Endometrial microvascular endothelial cells (primary cell): ENCODE data around the gene SMC6. TPM values are rescaled to one million over a fixed set of nuclear protein-coding genes. Genes with fewer than 3 reads are reported as not detected.

Experiments used
- in situ Hi-C: cut with HindIII; loops from 2 replicates; pipeline ENCODE4 v1.10.0; 2017; ENCODE audit warnings: low sequenced_read_pairs, low pct_unique_long_range_greater_than_20kb; ENCODE audit errors: inconsistent ontology term
- total RNA-seq: library from RNA; depleted of rRNA; stranded (reverse); fragments of >200 nt; gene quantifications from one replicate; pipeline ENCODE4 v1.2.3, GENCODE V29; 2015; ENCODE audit errors: inconsistent ontology term

The SMC6 gene
- total RNA-seq, 1 donor from 2014 or later, result 17.2 TPM

DNA sequence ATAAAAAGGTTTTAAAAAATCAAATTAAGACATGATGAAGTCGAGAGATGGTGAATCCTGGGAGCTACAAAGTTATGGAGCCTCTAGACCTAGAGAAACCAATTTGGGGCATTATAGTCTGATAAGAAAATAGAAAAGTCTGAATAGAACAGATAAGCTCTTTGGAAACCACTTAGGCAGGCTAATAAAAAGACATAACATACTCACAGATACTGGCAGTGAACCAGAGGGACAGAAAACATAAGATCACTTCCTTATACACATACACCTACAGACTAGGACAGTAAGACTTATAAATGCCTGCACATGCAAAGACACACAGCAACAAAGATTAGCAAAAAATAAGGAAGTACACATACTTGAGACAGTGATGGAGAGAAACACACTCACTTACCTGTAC is 20.0 kb downstream of the SMC6 start:
- in situ Hi-C loops, result no loop called here

DNA sequence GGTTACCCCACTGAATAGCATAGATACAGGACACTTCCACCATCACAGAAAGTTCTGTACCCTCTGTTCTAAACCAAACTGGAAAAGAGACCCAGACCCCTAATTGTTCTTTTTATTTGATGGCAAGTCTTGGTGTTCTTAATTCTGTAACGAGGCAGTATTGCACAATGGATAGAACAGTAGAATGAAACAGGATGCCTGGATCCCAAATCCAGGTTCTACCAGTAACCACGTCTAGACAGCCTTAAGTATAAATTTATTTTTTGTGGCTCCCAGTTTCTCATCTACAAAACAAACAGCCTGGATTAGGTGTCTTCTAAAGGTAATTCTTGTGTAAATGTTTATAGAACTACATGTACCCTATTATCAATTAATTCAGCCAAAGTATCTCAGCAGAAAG is 23.7 kb downstream of the SMC6 start:
- in situ Hi-C loops, result no loop called here

DNA sequence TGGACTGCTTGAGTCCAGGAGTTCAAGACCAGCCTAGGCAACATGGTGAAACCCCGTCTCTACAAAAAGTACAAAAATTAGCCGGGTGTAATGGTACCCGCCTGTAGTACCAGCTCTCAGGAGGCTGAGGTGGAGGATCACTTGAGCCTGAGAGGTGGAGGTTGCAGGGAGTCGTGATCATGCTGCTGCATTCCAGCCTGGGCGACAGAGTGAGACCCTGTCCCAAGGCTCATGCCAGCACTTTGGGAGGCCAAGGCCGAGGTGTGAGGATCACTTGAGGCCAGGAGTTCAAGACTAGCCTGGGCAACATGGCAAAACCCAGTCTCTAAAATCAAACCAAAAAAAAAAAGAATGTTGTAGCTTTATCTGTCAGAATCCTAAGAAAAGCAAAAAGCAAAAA is 25.4 kb downstream of the SMC6 start:
- in situ Hi-C loops, result no loop called here

DNA sequence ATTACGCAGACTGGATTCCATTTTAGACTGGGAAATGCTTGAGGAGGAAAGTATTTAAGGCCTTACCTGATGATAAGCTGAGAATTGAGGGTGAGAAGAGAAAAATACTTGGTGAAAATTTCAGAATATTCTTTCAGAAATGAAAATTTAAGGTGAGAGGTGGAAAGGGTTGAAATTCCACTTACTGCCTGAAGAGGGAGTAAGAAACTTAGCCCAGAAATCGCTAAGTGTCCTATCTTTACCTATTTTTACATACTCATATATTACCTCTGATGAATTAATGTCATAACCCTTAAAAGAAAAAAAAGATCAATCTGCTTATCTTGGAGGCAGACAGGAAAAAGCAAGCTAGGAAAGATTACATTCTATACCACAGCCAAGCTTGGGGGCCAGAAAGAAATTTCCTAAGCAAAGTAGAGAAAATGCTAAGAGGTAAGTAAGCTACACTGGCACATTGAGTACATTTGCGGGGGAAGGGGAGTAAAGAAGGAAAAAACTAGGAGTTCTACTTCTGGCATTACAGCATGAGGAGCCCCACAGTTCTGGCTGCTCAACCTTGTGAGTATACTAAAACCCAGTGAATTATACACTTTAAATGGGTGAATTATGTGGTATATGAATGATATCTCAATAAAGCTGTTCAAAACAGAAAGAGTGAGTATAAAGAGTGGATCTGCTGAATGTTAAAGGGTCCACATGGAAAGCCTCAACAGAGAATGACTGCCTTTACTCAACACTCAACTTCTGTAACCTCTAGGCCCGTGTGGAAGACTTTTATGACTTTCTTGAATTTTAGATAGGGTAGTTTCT is 33.8 kb downstream of the SMC6 start:
- in situ Hi-C loops, result no loop called here

DNA sequence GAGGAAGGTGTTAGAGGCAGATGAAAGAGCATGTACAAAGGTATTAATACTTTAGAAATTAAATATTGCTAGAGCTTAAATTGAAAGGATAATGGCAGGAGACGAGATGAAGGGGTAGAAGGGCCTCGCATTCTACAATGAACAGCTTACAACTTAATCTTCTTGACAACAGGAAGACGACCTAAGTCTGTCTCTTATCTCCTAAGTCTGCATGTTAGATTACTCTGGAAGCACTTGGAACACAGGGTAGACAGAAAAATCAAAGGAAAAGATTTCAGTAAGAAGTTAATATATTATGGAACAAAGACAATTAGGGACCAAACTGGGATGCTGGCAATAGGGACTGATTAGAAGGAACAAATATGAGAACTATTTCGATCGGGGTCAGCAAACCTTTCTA is 34.9 kb downstream of the SMC6 start:
- in situ Hi-C loops, result no loop called here

DNA sequence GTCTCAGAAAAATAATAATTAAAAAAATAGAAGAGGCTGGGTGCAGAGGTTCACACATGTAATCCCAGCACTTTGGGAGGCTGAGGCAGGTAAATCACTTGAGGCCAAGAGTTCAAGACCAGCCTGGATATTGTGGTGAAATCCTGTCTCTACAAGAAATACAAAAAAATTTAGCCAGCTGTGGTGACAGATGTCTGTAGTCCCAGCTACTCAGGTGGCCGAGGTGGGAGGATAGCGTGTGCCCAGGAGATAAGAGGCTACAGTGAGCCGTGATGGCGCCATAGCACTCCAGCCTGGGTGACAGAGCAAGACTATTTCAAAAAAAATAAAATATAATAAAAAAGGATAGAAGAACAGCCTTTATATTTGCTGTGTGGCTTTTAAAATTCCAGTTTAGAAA is 35.9 kb downstream of the SMC6 start:
- in situ Hi-C loops, result no loop called here

DNA sequence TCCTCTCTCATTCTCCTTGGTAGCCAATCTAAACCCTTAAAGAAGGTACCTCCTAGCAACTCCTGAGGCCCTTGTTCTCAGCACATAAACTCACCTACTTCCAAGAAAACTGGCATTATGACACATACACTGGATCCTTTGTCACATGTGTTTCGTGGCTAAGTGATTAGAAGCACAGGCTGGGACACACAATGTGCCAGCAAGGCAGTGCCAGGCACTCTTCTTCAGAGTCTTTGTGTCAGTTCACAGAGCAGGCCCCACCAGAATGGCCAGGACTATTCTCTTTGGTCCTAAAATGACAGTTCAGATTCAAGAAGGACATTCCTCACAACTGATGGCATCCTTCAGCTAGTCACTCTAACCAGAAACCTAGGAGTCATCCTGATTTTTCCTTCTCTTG is 40.3 kb downstream of the SMC6 start:
- in situ Hi-C loops, result no loop called here

DNA sequence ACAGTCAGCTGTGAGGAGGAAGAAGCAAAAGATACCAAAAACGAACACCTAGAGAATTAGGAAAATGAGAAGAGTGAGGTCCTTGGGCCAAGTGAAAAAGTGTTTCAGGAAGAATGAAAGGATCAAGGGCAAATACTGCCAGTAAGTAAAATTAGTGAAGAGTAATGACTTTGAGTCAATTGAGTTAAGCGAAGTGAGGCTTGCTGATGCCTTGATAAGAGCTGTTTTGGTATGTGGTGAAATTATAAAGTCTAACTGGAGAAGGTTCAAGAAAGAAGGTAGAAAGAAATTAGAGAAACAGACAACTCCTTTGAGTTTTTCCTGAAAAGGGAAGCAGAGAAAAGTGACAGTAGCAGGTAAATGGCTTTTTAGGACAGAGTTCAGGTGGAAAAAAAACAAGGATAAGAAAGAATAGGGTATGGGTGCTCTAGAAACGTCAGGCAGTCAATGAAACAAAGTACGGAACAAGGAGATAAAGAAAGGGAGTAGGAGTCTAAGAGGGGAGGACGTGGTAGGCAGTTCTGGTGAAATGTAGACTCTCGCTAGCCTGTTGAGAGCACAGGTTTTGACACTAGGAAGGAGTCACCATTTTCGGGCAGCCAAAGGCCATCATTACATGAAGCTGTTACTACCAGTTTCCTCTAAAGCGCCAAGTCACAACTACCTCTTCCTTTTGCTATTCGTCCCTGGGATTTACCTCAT is 42.9 kb downstream of the SMC6 start:
- in situ Hi-C loops, result no loop called here

DNA sequence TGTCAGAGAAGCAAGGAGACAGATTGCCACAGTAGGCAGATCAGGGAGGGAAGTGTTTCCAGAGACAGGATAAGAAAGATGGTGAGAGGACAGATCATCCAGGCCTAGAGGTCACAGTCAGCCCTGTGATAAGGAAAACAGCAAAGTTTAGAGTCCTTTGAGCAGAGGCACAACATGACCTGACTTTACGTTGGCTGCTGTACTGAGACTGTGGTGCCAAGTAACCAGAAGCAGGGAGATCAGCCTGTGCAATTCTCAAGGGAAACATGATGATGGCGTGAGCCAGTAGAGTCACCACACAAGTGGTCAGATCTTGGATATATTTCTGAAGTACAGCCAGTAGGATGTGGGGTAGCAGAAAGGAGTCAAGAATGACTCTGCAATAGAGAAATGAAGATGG is 43.7 kb downstream of the SMC6 start:
- in situ Hi-C loops, result no loop called here

DNA sequence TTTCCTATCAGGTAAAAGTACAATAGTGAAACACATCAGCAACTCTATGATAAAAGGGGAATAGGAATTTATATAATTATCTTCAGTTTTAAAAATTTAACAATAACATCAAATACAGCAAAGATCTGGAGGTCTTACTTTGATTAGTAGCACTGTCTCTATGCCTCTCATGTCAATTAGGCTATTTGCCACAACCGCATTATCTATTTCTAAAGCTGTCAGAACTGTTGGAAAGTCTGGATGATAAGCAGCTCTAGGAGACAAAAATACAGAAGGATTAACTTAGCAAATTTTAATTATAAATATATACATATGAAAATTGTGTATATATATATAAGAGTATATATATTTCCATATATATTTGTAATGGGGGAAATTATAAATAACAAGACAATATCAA is 45.1 kb downstream of the SMC6 start:
- in situ Hi-C loops, result no loop called here

DNA sequence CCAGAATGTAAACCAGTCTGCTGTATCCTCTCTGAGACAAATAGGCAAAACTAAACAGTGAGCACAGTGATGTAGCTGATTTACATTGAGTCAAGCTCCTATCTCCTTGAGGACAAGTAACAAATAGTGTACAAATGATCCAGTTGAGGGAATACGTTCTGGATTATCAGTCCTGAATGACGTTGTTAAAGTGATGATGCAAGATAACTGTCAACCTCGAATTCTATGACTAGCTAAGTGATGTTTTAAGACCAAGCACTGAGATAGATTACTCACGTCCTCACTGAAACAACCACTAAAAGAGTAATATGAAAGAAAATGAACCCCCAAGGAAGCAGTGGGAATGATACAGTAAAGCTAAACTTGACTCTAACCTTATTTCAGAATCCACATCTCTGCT is 46.8 kb downstream of the SMC6 start:
- in situ Hi-C loops, result no loop called here

DNA sequence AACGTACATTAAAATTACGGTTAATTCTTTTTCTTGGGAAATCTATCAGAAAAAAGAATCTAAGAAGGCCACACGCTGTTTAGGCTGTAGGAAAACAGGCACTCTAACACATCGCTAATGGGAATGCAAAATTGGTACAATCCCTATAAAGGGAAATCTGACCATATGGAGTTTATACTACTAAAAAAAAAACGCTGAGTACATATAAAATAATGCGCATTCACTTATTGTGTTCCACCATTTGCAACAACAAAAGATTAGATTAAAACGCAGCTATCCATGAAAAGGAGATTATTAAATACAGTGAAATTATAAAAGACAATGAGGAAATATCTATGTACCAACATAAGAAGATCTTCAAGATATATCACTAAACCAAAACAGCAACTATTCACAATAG is 62.8 kb downstream of the SMC6 start:
- in situ Hi-C loops, result no loop called here

DNA sequence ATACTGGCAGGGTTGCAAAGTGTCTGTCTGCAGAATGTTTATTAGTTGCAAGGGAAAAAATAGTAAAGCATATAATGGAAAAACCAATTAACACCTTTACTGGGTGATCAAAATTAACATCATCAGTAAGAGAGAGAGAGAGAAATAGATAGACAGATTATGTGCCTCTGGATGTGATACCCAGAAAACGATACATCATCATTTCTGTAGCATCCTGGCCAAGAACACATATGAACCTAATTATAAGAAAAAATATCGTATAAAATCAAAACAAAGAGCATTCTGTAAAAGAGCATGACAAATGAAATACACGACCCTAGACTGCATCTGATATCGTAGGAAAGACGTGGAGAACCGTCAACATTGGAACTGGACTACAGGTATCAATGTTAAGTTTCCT is 64.6 kb downstream of the SMC6 start:
- in situ Hi-C loops, result no loop called here

DNA sequence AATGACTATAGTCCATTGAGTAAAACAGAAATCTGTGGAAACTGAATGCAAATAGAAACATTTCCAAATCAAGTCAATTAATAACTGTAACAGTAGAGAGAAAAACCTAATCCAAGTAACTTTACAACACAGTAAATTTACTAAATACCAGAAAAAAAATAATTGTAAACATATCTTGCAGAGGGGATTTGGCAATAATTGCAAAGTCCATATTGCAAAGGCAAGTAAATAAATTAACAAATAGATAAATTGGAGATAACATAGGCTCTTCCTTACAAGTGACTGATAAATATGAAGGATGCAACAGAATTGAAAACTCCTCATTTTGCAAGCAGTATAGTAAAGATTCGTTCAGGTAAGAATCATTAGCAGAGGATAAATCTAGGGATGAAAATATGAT is 65.0 kb downstream of the SMC6 start:
- in situ Hi-C loops, result no loop called here

DNA sequence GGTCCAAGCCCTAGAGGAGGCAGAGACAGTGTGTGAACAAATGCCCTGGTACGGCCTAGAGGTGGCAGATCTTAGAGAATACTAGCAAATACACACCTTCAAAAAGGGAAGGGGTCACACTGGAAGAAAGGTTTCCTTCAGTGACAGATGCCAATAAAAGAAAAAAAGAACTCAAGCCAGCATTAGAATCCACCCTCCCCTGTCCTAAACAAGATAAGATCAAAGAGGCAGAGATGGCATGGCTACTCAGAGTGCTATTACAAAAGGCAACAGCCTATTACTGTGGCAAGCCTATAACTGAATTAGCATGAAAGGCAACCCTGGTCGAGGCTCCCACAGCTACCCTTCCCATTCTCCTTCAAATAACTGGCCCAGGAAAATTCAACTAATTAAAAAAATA is 69.6 kb downstream of the SMC6 start:
- in situ Hi-C loops, result no loop called here

DNA sequence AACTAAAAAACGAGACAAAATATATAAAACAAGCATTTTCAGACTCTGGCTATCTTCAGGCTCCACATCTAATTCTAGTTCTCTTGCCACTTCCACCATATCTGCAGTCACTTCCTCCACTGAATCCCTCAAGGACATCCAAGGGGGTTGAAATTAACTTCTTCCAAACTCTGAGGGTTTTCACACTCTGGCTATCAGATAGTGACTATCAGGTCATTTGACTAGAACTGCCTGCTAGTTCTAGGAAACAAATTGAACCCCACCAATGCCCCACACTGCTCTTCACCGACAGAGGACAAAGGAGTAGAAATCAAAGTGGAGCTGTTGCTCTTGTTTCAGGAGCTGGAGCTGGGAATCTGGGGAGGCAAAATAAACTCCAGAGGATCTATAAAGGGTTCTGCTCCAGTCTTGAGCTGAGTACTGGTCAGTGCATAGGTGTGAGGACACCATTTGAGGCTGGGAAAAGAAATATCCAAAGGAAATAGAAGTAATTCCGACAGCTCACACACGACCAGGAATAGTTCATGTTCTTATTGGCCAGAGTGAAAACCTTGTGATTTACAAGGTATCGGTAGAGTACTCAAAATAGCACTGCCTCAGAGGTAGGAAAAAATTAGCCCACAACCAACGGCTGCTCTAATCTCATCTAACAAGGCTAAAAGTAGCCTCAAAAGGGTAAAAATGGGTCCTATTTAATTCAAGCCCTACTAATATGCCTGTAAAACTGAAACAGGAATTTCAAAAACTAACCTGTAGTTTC is 71.3 kb downstream of the SMC6 start:
- in situ Hi-C loops, result no loop called here

DNA sequence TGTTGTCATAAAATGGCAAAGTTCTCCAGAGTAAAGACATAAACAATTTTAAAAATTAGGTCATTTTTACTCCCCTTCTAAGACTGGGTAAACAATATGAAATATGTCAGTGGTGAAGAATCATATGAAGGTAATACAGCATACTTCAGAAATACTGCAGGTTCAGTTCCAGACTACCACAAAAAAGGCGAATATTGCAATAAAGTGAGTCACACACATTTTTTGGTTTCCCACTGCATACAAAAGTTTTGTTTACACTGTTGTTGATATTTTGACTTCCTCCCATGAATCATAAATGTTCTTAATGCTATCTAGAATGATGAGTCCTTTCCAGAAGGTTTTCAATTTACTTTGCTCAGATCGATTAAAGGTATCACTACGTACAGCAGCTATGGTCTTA is 73.5 kb downstream of the SMC6 start:
- in situ Hi-C loops, result no loop called here

DNA sequence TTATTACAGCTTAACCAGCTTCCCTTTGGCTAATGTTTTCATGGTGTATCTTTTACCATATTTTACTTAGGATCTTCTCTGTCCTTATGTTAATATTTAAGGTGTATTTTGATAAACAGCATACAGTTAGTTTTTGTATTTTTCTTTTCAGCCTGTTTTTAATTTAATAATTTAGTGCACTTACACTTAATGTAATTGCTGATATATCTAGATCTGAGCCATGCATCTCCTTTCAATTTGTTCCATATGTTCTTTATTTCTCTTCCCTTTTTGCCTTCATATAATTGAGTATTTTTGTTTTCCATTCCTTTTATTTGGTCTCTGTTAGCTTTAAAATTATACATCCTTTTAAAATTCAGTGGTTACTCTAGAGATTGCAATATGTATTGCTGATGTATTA is 78.8 kb downstream of the SMC6 start:
- in situ Hi-C loops, result no loop called here

DNA sequence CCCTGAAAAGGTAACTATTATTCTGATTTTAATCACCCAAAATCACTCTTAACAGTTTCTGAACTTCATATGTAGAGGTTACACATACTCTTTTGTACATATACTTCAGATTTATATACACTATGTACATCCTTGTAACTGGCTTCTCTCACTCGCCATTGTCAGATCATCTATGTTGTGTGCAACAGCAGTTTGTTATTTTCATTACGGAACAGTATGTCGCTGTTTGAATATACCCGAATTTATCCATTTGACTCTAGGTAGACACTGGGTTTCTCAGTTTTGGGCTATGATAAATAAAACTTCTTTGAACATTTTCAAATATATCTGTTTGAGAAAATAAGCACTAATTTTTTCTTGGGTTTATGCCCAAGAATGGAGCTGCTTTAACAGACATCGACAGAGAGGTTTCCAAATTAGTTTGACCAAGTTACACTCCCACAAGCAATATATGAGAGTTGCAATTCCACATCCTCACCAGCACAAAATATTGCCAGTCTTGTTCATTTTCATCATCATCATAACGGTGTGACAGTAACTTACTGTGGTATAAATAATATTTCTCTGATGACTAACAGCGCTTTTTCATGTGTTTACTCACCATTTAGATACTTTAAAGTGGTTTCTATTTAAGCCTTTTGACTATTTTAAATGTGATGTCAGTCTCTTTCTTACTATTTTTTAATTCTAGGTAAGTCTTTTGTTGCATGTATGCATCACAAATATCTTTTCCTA is 80.9 kb downstream of the SMC6 start:
- in situ Hi-C loops, result no loop called here
